HG03064 (cell line): ENCODE results near the gene ZNF503.

Experiments
- ATAC-seq: cut with Tn5 transposase; IDR thresholded peaks from one replicate; pipeline ENCODE4 v1.9.1; 2021; ENCODE audit warnings: low read depth; ENCODE audit not compliant: unreplicated experiment

The ZNF503 gene

GRCh38 chr10:75432176-75432575 is 30.6 kb upstream of the ZNF503 start:
- no peak for ATAC-seq

- ATAC-seq = peak; percentile 50
Measured at GRCh38 chr10:75431180-75432111, 29.9 kb upstream of the ZNF503 start, which contains the start of gene LRMDA. Gene LRMDA (plus strand): TSS chr10:75431624.

DNA sequence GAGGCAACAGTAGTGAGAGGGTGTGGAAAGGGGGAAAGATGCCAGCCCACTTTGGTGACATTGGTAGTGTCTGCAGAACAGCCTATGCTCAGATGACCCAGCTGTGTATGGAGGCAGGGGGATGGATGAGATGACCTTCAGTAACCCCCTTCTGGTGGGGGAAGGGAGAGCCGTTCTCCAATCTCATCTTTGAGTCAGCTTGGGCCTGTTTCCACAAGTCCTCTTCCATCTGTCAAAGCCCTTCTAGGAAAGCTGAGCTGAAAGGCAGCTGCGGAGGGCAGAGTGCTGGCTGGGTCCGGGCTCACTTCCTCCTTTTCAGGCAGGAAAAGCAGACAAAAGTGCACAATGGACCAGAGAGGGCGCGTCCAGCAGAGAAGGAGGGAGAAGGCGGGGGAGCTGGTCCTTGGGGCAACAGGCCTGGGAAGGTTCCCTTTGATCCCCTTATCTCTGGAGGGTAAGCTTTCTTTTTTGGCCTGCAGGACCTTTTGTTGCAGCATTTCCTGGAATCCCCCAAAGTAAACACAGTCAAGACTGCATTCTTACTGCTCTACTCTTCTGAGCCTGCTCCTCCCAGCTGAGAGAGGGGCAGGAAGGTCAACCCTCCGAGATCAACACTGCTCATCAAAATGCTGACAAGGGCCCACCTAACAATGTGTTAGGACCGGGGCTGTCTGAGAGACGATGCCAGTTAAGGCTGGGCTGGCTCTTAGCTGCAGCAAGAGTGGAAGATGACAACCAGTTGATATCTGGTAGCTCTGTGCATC is 28.6 kb upstream of the ZNF503 start:
- no peak for ATAC-seq

GRCh38 chr10:75429159-75429827 is 27.7 kb upstream of the ZNF503 start:
- ATAC-seq = no peak

GRCh38 chr10:75428434-75429158 is 27.0 kb upstream of the ZNF503 start:
- no peak for ATAC-seq

- no peak for ATAC-seq
Measured at GRCh38 chr10:75427951-75428350, 26.4 kb upstream of the ZNF503 start.

- no peak for ATAC-seq
Measured at GRCh38 chr10:75426880-75427279, 25.3 kb upstream of the ZNF503 start.

GRCh38 chr10:75425291-75426079 is 23.9 kb upstream of the ZNF503 start:
- no peak for ATAC-seq

DNA sequence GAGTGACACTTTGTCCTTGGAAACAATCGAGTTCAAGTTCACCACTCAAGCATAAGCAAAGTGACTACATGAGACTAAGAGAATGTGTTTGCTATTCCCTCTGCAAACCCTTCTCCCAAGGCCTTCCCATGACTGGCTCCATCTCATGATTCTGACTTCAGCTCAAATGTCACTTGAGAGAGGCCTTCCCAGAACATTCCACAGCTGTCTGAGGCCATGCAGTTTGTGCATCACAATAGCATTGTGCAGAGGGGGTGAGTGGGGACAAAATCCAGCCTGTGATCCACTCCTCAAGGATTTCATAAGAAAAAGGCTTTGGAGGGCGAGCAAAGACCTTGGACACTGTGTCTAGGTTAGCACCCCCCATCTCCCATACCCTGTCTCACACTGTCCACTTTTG is 23.0 kb upstream of the ZNF503 start:
- no peak for ATAC-seq

GRCh38 chr10:75422913-75423312 is 21.3 kb upstream of the ZNF503 start:
- no peak for ATAC-seq

GRCh38 chr10:75418712-75419111 is 17.1 kb upstream of the ZNF503 start:
- no peak for ATAC-seq

- ATAC-seq = no peak
Measured at GRCh38 chr10:75418293-75418692, 16.7 kb upstream of the ZNF503 start.

DNA sequence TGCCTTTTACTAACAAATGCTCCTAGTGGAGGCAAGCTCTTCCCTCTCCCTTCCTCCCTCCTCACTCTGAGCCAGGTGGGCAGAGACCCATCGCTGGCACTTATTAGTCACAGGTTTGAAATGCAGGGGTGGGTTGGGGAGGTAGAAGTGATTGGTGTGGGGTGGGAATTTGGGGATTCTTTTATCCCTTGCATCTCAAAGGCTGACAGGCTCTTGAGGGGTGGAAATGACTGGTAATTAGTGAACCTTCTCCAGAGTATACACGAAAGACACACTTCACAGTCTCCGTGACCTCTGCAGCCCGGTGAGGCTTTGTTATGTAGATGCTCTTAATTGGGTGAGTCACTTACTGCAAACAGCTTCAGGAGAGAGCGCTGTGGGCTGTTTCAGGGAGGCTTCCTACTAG is 16.0 kb upstream of the ZNF503 start:
- ATAC-seq = no peak

- ATAC-seq = no peak
Measured at GRCh38 chr10:75414527-75414926, 13.0 kb upstream of the ZNF503 start.

GRCh38 chr10:75410132-75411005 is 8.8 kb upstream of the ZNF503 start:
- ATAC-seq = no peak

DNA sequence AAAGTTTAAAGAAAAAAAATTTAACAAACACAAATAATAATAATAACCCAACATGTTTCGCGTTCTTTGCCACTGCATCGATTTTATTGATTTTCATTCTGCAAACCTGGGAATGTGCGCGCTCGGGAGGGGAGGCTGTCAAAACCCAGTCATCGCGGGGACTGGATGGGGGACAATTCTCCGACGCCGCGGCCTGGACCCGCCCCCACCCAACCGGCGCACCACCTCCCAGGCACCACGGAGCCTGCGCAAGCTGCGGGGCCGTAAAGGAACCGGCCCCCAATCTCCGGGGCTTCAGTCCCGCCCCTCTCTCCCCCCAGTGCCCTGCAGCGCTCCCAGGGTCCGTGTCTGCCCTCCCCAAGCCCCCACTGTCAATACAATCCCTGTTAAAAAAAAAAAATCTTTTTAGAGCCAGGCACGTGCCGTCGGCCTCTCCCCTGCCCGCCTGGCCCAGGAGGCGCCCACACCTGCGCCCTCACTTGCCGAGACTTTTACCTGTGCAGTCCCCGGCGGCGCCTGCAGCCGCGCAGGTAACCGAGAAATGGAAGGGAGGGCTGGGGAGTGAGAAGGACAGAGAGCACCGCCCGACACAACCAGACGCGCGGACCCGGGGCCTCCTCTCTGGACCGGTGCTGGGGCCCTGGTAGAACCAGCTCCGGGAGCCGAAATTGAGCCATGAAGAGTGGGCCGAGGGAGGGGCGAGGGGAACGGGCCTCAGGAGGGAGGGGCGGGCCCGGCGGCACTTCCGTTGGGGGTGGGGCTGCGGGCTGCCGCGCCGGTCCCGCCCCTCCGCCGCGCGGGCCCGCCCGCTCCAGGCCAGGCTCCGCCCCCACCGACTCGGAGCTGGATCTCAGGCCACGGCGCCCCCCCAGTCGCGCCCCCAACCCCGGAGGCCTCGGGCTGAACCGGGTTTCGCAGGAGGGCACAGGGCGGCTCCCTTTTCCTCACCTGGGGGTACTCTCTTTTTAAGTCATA is 7.6 kb upstream of the ZNF503 start:
- ATAC-seq = no peak

GRCh38 chr10:75408509-75408875 is 6.9 kb upstream of the ZNF503 start:
- no peak for ATAC-seq
